C4-2B (cell line): Measurements from ENCODE around the gene MTRR.
"Not testable (repeated sequence)": the region's sequence is repeated elsewhere in the genome, so short reads cannot be mapped to it uniquely, and the experiment has no call there.

Experiments
- H3K27ac ChIP-seq: fragments of 450-650 bp; 2 replicates; pipeline ENCODE4 v1.5.1; 2017
- CTCF ChIP-seq: fragments of 450-650 bp; conservative IDR thresholded peaks from 2 replicates; pipeline ENCODE4 v1.5.1; 2017; ENCODE audit warnings: mild to moderate bottlenecking
- ZFX ChIP-seq: fragments of 450-650 bp; IDR thresholded peaks from 2 replicates; pipeline ENCODE4 v1.6.1; 2017

MTRR gene

GRCh38 chr5:7908317-7908716 is 39.4 kb downstream of the MTRR start:
- TF ChIP-seq ZFX (no peak), CTCF (no peak)
- no peak overlapping the region for H3K27ac ChIP-seq

GRCh38 chr5:7910738-7911428 is 41.9 kb downstream of the MTRR start:
- TF ChIP-seq ZFX (no peak), CTCF (no peak)
- no peak overlapping the region for H3K27ac ChIP-seq

- not testable (repeated sequence) for H3K27ac ChIP-seq
These were observed 42.5 kb downstream of the MTRR start for GRCh38 chr5:7911429-7911771.

DNA sequence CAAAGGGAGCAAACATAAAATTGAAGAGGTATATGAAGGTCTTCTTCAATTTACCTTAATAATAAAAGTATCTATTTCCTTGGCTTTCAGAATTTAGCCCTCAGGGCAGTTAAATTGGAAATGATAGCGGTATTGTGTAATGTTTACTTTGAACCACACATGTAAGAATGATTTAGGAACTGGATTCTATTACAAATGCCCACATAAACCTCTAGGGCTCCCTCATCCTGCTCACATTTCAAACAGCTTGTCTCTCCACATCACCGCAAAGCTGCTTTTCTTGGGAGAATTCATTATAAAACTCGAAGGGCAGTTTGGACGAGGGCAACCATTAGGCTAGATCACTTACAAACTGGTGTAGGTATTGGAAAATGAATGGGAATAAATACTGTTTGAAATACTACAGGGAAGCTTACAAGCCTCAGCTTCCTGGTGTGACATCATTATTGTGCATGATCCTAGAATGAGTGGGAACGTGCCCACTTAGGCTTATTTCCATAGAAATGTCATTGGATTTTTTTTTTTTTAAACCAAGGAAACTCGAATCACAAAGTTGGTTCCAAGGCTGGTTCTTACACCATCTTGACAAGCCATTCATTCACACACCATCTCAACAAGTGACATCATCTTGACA is 47.3 kb downstream of the MTRR start:
- TF ChIP-seq ZFX (no peak), CTCF (no peak)

DNA sequence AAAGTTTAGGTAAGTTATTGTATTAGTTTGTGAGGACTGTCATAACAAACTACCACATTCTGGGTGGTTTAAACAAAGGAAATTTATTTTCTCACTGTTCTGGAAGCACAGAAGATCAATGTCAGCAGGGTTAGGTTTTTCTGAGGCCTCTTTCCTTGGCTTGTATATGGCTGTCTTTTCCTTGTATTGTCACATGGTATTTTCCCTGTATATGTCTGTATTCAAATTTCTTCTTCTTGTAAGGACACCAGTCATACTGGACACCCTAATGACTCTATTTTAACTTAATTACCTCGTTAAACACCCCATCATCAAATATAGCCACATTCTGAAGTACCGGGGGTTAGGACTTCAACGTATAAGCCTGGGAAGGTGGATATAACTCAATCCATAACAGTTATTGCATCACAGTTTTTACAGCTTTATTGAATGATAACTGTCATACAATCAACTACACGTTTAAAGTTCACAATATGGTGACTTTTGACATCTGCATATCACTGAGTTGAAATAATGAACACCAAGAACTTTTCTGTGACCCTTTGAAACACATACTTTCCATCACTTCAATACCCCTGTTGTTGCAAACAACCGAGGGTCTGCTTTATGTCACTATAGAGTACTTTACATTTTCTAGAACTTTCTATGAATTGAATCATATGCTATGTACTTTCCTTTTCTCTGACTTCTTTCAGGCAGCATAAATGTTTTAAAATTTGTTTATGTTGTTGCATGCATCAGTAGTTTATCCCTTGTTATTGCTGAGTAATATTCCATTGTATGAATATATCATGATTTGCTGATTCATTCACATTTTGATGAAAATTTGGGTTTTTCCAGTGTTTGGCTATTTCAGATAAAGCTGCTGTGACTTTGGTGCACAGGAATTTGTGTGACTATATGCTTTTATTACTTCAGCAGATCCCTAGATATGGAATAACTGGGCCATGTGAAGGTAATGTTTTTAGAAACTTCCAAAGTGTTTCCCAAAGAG is 48.5 kb downstream of the MTRR start:
- no peak overlapping the region for H3K27ac ChIP-seq
- TF ChIP-seq CTCF = no peak
- TF ChIP-seq ZFX = no peak

More for the DNA sequence above, 47.3 kb downstream of the MTRR start:
- no peak overlapping the region for H3K27ac ChIP-seq

DNA sequence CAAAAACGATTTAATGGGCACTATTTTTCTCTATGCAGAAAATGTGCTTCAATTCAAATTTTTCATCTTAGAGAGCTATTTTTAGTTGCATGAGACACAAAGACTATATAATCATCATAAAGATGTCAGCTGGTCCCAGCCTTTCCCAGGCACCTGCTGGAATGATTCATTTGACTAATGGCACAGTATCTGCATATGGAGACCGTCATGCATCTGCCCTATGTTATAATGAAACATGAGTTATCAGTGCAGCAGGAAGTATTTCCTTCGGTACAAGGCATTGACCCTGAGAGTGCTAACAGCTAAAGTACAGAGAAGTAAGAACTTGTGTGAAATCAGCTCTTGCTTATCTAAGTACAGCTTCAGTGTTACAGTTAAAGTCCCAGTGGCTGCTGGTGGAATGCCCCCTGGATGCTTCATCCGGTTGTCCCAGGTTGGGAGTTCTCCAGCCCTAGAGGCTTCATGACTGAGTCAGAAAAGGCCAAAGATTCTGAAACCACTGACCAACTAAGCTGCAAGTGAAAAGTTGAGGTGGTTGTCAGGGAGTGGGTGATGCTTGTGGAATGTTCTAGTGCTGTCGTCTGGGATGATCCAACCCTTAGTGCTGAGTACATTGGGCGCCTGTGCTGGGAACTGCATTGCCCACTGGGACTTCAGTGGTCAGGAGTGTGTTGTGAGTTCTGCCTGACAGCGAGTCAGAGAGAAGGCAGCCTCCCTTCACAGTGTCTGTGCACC is 57.2 kb downstream of the MTRR start:
- TF ChIP-seq ZFX (no peak), CTCF (no peak)
- no peak overlapping the region for H3K27ac ChIP-seq

GRCh38 chr5:7926720-7927119 is 57.8 kb downstream of the MTRR start:
- no peak overlapping the region for H3K27ac ChIP-seq
- no peak for TF ChIP-seq CTCF
- no peak for TF ChIP-seq ZFX
